ENCODE data around the gene TLR10.
A peak's percentile ranks its signal among the peaks of the same experiment; 100 is the strongest.
"Not testable (repeated sequence)": the region's sequence is repeated elsewhere in the genome, so short reads cannot be mapped to it uniquely, and the experiment has no call there.

The TLR10 gene
- long read RNA-seq, donor 1, result 0 reads
- long read RNA-seq, donor 2, result 0 reads
- long read RNA-seq, donor 3, result 0 reads
- long read RNA-seq, donor 4, result 0 reads
- long read RNA-seq, donor 5, result 0 reads
- long read RNA-seq, donor 6, partial matches to known transcripts, result 0 of 1 reads
- long read RNA-seq, donor 6, other reads (novel, unspliced or antisense), result 0 of 1 reads
- long read RNA-seq, donor 7, result 0 reads
- long read RNA-seq, donor 8, result 0 reads

- DNase-seq, result no peak
These were observed at the start of gene TLR10 for GRCh38 chr4:38782452-38783108. TSS of gene TLR10 (minus strand) at chr4:38782990. CDS start at chr4:38775590, 7,400 bp downstream.

- no peak for DNase-seq
These were observed 49.4 kb upstream of the TLR10 start for GRCh38 chr4:38832206-38832605.

DNA sequence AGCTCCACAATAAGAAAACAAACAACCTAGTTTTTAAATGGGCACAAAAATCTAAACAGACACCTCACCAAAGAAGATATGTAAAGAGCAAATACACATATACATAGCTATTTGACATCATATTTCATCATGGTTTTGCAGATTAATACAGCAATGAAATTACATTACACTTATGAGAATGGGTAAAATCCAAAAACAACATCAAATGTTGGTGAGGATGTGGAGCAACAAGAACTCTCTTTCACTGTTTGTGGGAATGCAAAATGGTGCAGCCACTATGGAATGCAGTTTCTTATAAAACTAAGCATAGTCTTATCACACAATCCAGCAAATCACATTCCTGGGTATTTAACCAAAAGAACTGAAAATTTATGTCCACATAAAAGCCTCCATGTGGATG is 48.9 kb upstream of the TLR10 start:
- no peak for DNase-seq

GRCh38 chr4:38829237-38829636 is 46.4 kb upstream of the TLR10 start:
- no peak for DNase-seq

- DNase-seq, result no peak
These were observed 41.0 kb upstream of the TLR10 start for GRCh38 chr4:38823766-38824165.

DNA sequence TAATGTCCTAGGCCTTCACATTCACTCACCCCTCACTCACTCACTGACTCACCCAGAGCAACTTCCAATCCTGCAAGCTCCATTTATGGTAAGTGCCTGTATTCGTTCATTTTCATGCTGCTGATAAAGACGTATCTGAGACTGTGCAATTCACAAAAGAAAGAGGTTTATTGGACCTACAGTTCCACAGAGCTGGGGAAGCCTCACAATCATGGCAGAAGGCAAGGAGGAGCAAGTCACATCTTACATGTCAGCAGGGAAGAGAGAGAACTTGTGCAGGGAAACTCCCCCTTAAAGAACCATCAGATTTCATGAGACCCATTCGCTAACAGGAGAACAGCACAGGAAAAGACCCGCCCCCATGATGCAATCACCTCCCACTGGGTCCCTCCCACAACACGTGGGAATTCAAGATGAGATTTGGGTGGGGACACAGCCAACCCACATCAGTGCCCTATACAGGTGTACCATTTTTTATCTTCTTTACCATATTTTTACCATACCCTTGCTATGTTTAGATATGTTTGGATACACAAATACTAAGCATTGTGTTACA is 40.0 kb upstream of the TLR10 start:
- DNase-seq, result no peak

DNA sequence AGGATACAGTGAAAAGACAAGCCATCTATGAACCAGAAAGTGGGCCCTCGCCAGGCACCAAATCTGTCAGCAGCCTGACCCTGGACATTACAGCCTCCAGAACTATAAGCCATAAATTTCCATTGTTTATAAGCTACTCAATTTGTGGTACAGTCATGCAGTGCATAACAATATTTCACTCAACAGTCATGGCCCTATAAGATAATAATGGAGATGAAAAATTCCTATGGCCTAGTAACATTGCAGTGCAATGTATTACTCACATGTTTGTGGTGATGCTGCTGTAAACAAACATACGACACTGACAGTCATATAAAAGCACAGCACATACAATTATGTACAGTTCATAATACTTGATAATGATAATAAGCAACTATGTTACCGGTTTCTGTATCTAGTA is 38.9 kb upstream of the TLR10 start:
- DNase-seq, result no peak

GRCh38 chr4:38820329-38821061 is 37.7 kb upstream of the TLR10 start:
- DNase-seq, result no peak

DNA sequence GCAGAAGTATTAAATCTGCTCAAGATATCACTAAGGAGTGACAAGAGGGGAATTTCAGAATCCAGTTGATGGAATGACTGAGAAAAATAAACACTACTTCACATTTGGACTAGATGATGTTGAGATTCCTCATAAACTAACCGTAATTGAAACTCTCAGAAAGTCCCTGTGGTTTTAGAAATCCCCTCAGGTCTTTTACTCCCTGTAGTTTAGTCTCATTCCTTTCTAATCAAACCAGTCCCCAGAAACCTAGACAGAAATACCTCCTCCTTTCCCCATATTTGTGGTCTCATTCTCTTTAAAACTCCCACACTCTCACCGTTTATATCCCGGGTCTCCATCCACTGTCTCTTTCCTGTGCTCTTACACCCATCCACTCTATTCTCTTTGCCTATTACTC is 36.8 kb upstream of the TLR10 start:
- DNase-seq, result no peak

- DNase-seq, result no peak
These were observed 35.7 kb upstream of the TLR10 start for GRCh38 chr4:38818441-38818976.

DNA sequence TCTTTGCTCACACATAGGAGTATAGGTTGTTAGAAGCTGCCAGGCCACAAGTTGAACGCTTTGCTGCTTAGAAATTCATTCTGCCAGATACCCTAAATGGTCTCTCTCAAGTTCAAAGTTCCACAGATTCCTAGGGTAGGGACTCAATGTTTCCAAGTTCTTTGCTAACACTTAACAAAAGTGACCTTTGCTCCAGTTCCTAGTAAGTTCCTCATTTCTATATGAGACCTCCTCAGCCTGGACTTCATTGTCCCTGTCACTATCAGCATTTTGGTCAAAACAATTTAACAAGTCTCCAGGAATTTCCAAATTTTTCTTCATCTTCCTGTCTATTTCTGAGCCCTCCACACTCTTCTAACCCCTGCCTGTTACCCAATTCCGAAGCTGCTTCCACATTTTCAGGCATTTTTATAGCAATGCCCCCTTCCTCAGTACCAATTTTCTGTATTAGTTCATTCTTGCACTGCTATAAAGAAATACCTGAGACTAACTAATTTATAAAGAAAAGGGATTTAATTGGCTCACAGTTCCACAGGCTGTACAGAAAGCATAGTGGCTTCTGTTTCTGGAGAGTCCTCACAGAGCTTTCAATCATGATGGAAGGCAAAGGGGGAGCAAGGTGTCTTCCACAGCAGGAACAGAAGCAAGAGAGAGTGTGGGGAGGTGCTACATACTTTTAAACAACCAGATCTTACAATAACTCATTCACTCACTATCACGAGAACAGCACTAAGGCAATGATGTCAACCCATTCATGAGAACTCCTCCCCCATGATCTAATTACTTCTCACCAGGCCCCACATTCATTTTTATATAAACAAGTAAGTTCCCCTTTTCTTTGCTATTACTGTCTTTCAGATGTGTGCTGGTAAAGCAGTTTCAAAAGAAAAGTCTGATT is 33.3 kb upstream of the TLR10 start:
- no peak for DNase-seq

GRCh38 chr4:38814386-38814785 is 31.6 kb upstream of the TLR10 start:
- DNase-seq, result no peak

GRCh38 chr4:38811297-38811696 is 28.5 kb upstream of the TLR10 start:
- no peak for DNase-seq

DNA sequence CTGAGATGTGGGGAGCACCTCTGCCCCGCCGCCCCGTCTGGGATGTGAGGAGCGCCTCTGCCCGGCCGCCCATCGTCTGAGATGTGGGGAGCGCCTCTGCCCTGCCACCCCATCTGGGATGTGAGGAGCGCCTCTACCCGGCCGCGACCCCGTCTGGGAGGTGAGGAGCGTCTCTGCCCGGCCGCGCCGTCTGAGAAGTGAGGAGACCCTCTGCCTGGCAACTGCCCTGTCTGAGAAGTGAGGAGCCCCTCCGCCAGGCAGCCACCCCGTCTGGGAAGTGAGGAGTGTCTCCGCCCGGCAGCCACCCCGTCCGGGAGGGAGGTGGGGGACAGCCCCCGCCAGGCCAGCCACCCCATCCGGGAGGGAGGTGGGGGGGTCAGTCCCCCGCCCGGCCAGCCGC is 24.7 kb upstream of the TLR10 start:
- not testable (repeated sequence) for DNase-seq

DNA sequence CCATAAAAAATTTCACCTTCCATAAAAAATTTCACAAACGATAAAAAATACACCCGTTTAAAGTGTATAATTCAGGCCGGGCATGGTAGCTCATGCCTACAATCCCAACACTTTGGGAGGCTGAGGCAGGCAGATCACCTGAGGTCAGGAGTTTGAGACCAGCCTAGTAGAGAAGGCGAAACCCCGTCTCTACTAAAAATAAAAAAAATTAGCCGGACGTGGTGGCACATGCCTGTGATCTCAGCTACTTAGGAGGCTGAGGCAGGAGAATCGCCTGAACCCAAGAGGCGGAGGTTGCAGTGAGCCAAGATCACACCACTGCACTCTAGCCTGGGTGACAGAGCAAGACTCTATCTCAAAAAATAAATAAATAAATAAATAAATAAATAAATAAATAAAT is 23.5 kb upstream of the TLR10 start:
- not testable (repeated sequence) for DNase-seq

DNA sequence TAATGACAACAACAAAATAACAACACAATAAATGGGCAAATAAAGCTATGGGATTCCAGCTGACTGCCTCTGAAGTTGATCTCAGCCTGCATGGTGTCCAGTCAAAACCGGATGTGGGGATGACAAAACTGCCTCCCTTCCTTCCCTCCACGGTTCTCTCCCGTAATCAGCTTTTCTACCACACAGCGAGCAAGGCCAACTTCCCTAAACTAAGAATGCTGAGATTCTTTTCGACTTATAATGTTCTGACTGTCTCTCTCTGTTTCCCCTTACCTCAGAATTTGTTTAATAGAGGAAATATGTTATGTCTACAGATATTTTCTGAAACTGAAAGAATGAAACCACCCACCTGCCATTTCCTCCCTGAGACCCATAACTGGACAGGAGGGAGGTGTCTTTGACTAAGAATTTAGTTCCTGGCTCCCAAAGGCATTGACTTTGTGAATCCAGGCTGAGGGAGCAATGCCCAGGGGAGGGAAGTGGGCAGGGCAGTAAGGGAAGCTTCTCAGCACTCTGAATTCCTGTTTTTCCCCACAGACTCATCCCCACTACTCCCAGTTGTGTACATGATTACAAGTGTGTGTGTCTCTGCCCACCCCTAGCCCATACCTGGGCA is 22.8 kb upstream of the TLR10 start:
- DNase-seq, result no peak

- DNase-seq, result peak; percentile 12
These were observed 22.0 kb upstream of the TLR10 start, which contains the start of gene TLR1 for GRCh38 chr4:38804654-38805295. TSS of gene TLR1 (minus strand) at chr4:38804791. CDS start at chr4:38798831, 5,960 bp downstream.

DNA sequence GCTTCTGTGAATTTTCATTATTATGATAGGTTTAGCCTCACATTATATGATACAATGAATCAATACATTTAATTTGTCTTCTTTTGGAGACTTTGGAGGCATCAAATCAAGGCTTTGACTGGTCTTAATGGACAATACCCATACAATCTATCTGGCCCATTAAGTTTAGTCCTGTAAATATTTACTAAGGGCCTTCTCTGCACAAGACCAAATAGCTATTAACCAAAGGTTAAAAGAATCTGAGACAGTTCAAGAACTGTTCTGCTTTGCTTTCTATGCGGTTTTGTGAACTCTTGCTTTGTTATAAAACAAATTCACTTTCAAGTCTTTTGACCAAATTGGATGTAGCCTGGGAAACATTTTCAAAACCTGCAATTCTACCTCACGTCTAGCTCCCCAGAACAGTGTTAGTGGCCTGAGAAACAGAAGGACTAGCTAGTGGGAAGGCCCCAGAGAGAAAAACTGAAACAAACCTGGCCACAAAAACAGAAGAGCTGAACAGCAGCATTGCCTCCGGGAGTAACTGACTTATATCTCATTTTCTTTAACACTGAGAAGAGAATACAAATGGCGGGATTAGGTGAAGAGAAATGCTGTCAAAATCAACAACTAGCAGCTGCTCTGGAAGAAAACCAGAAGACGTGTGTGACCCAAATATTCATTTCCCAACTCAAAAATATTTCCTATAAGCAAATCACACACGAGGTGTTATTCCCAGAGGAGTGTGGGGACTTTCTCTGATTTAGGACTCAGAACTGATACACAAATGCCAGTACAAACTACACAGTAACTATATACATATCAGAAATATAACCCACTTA is 21.3 kb upstream of the TLR10 start:
- DNase-seq, result peak; percentile 20

GRCh38 chr4:38802561-38803355 is 20.0 kb upstream of the TLR10 start:
- DNase-seq, result no peak

Data from right kidney (tissue), 9 donors.